IPS-NIHi7 (cell line): ENCODE results near the gene FRY.

Experiments
- DNase-seq: peaks from one replicate; pipeline ENCODE4 v3.0.0; 2012; ENCODE audit warnings: mixed read lengths; ENCODE audit errors: extremely low spot score

The FRY gene

GRCh38 chr13:32309312-32310133 lies 277.9 kb downstream of the FRY start:
- DNase-seq, result no peak

- peak; percentile 45 for DNase-seq
Measured at GRCh38 chr13:32310134-32310706, 278.6 kb downstream of the FRY start.

GRCh38 chr13:32311188-32311897 lies 279.8 kb downstream of the FRY start:
- DNase-seq, result no peak

GRCh38 chr13:32314271-32315237 lies 283.0 kb downstream of the FRY start:
- peak; percentile 50 for DNase-seq

DNA sequence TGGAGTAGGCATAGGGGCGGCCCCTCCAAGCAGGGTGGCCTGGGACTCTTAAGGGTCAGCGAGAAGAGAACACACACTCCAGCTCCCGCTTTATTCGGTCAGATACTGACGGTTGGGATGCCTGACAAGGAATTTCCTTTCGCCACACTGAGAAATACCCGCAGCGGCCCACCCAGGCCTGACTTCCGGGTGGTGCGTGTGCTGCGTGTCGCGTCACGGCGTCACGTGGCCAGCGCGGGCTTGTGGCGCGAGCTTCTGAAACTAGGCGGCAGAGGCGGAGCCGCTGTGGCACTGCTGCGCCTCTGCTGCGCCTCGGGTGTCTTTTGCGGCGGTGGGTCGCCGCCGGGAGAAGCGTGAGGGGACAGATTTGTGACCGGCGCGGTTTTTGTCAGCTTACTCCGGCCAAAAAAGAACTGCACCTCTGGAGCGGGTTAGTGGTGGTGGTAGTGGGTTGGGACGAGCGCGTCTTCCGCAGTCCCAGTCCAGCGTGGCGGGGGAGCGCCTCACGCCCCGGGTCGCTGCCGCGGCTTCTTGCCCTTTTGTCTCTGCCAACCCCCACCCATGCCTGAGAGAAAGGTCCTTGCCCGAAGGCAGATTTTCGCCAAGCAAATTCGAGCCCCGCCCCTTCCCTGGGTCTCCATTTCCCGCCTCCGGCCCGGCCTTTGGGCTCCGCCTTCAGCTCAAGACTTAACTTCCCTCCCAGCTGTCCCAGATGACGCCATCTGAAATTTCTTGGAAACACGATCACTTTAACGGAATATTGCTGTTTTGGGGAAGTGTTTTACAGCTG lies 283.9 kb downstream of the FRY start, which contains the start of the genes BRCA2 and ZAR1L:
Gene BRCA2, plus strand, starts transcription at position 271 of the 790 bp plus-strand sequence. CDS start 953 bp downstream, outside the sequence.
Gene ZAR1L, minus strand, starts transcription at position 126 of the 790 bp plus-strand sequence. CDS start 3,438 bp downstream, outside the sequence.
- peak; percentile 85 for DNase-seq

GRCh38 chr13:32316028-32316339 lies 284.4 kb downstream of the FRY start:
- no peak for DNase-seq

DNA sequence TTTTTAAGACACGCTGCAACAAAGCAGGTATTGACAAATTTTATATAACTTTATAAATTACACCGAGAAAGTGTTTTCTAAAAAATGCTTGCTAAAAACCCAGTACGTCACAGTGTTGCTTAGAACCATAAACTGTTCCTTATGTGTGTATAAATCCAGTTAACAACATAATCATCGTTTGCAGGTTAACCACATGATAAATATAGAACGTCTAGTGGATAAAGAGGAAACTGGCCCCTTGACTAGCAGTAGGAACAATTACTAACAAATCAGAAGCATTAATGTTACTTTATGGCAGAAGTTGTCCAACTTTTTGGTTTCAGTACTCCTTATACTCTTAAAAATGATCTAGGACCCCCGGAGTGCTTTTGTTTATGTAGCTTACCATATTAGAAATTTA lies 284.9 kb downstream of the FRY start:
- no peak for DNase-seq

GRCh38 chr13:32317716-32318465 lies 286.3 kb downstream of the FRY start:
- DNase-seq, result no peak

GRCh38 chr13:32320528-32320927 lies 289.0 kb downstream of the FRY start:
- no peak for DNase-seq

DNA sequence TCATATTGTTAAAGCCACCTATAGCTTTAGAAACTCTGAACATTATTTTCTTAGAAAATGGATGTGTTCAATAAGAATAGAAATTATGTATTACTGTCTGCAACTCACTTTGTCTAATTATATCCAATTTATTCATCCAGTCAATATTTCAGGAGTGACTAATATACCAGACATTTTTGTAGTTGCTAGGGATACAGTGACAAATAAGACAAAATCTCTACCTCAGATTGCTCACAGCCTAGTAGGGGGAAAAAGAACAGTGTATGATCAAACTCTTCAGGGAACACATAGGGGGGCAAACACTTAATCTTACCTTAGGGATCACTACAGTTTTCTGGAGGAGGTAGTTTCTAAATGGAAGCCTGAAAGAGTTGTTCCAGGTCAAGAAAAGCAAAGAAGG lies 292.3 kb downstream of the FRY start:
- DNase-seq, result no peak

DNA sequence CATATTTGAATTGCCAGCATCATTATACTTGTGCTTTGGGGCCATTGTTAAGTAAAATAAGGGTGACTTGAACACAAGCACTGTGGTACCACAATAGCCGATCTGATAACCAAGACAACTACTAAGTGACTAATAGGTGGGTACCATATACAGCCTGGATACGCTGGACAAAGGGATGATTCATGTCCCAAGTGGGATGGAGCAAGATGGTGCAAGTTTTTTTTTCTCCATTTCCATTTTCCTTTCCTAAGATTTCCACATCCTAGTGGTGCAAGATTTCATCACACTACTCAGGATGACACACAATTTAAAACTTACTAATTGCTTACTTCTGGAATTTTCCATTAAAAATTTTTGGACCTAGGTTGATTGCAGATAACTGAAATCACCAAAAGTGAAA lies 298.9 kb downstream of the FRY start:
- no peak for DNase-seq

GRCh38 chr13:32334671-32335070 lies 303.1 kb downstream of the FRY start:
- no peak for DNase-seq

GRCh38 chr13:32340914-32341313 lies 309.3 kb downstream of the FRY start:
- DNase-seq, result no peak

- DNase-seq, result no peak
Measured at GRCh38 chr13:32347651-32348050, 316.1 kb downstream of the FRY start.
